GM19324 (cell line): Measurements from ENCODE around the gene AMIGO3.
"Not testable (repeated sequence)": the region's sequence is repeated elsewhere in the genome, so short reads cannot be mapped to it uniquely, and the experiment has no call there.

Source experiments
- ATAC-seq: cut with Tn5 transposase; IDR thresholded peaks from one replicate; pipeline ENCODE4 v1.9.1; 2021; ENCODE audit warnings: mild to moderate bottlenecking, moderate library complexity; ENCODE audit not compliant: unreplicated experiment, low FRiP score

Gene AMIGO3

GRCh38 chr3:49689908-49690624 is 29.4 kb downstream of the AMIGO3 start:
- ATAC-seq, result not testable (repeated sequence)

GRCh38 chr3:49689046-49689907 is 30.2 kb downstream of the AMIGO3 start, which contains the start of the genes MST1 and RNF123:
MST1 (minus strand) TSS chr3:49689474; CDS start chr3:49688691, 783 bp downstream.
RNF123 (plus strand) TSS chr3:49689557; CDS start chr3:49691166, 1,609 bp downstream.
- ATAC-seq, result peak; percentile 68

- not testable (repeated sequence) for ATAC-seq
These were observed 31.0 kb downstream of the AMIGO3 start for GRCh38 chr3:49688338-49689045.

- not testable (repeated sequence) for ATAC-seq
These were observed 32.1 kb downstream of the AMIGO3 start for GRCh38 chr3:49687424-49687795.

GRCh38 chr3:49686769-49687423 is 32.6 kb downstream of the AMIGO3 start:
- ATAC-seq, result not testable (repeated sequence)

GRCh38 chr3:49686346-49686745 is 33.1 kb downstream of the AMIGO3 start:
- not testable (repeated sequence) for ATAC-seq

GRCh38 chr3:49685846-49686245 is 33.6 kb downstream of the AMIGO3 start:
- not testable (repeated sequence) for ATAC-seq

GRCh38 chr3:49685103-49685502 is 34.4 kb downstream of the AMIGO3 start:
- ATAC-seq, result not testable (repeated sequence)

- not testable (repeated sequence) for ATAC-seq
These were observed 35.0 kb downstream of the AMIGO3 start for GRCh38 chr3:49684453-49684852.

GRCh38 chr3:49683162-49683561 is 36.3 kb downstream of the AMIGO3 start:
- ATAC-seq, result no peak

- no peak for ATAC-seq
These were observed 37.9 kb downstream of the AMIGO3 start for GRCh38 chr3:49681543-49681942.

GRCh38 chr3:49681232-49681522 is 38.3 kb downstream of the AMIGO3 start:
- no peak for ATAC-seq

GRCh38 chr3:49680493-49681231 is 38.8 kb downstream of the AMIGO3 start:
- no peak for ATAC-seq

GRCh38 chr3:49675912-49676311 is 43.6 kb downstream of the AMIGO3 start:
- ATAC-seq, result no peak

- ATAC-seq, result peak; percentile 1
These were observed 44.9 kb downstream of the AMIGO3 start for GRCh38 chr3:49674497-49674983.

GRCh38 chr3:49673715-49674496 is 45.6 kb downstream of the AMIGO3 start, which contains the start of gene APEH:
APEH (plus strand) TSS chr3:49674351; CDS start chr3:49674402, 51 bp downstream.
- ATAC-seq, result peak; percentile 83

- ATAC-seq, result no peak
These were observed 46.3 kb downstream of the AMIGO3 start for GRCh38 chr3:49673121-49673714.
